ENCODE data around the gene ANK2. TPM values are rescaled to one million over a fixed set of nuclear protein-coding genes. Genes with fewer than 3 reads are reported as not detected.

Gene ANK2
- polyA plus RNA-seq, 1 experiment = 1.3 TPM

DNA sequence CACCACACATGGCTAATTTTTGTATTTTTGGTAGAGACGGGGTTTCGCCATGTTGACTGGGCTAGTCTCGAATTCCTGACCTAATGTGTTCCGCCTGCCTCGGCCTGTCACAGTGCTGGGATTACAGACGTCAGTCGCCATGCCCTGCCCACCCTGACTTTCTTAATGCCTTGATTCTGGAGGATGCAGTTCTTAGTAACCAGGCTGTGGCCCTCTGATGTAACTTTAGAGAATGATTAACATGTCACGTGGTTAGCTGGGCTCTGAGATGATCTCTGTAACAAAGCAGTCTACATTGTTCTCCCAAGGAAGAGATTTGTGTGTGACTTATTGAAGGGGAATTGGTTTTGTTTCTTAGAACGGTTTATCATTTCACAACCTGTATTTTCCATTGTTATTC lies 30.6 kb downstream of the ANK2 start:
- POLR2A ChIA-PET = no interaction called here

GRCh38 chr4:113080624-113081023 lies 31.2 kb downstream of the ANK2 start:
- no peak for DNase-seq (ENCODE audit: low read depth, low spot score)
- POLR2A ChIA-PET = no interaction called here
- CTCF ChIA-PET = no interaction called here
- H3K4me3 ChIP-seq (ENCODE audit: low read depth, low read length) = no peak overlapping the region
- TF ChIP-seq CTCF (IDR thresholded peaks at IDR 0.05; ENCODE audit: low read depth, low read length) = no peak
- H3K27me3 ChIP-seq (ENCODE audit: control insufficient read depth, insufficient read depth, low read length) = no peaks in the 10 kb centered on the region
- no peak overlapping the region for H3K27ac ChIP-seq (ENCODE audit: low read depth, low read length)
- no peaks in the 10 kb centered on the region for H3K9me3 ChIP-seq (ENCODE audit: control insufficient read depth, insufficient read depth, low read length)

More for the DNA sequence above, 30.6 kb downstream of the ANK2 start:
- Histone ChIP-seq H3K27ac (ENCODE audit: low read depth, low read length) (no peak overlapping the region), H3K27me3 (ENCODE audit: control insufficient read depth, insufficient read depth, low read length) (no peaks in the 10 kb centered on the region), H3K4me3 (ENCODE audit: low read depth, low read length) (no peak overlapping the region), H3K9me3 (ENCODE audit: control insufficient read depth, insufficient read depth, low read length) (no peaks in the 10 kb centered on the region)
- no peak for DNase-seq (ENCODE audit: low read depth, low spot score)
- CTCF ChIA-PET = no interaction called here
- no peak for TF ChIP-seq CTCF (IDR thresholded peaks at IDR 0.05; ENCODE audit: low read depth, low read length)

DNA sequence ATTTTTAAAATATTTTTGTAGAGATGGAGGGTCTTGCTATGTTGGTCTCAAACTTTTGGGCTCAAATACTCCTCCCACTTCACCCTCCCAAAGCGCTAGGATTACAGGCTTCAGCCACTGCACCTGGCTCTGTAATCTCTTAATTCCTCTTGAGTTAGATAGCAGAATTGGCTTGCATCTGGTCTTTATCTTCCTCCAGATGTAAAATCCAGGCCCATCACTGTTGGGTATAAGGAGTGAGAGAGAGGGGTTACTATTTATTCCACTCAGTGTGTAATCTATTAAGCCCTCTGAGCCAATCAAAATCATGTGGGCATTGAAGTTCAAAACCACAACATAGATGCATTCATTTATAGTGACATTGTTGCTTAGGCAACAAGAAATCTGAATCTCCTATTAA lies 33.9 kb downstream of the ANK2 start:
- CTCF ChIA-PET = no interaction called here

GRCh38 chr4:113086172-113086695 lies 36.8 kb downstream of the ANK2 start:
- Histone ChIP-seq H3K9me3 (ENCODE audit: control insufficient read depth, insufficient read depth, low read length) (no peaks in the 10 kb centered on the region), H3K27ac (ENCODE audit: low read depth, low read length) (no peak overlapping the region), H3K4me3 (ENCODE audit: low read depth, low read length) (no peak overlapping the region), H3K27me3 (ENCODE audit: control insufficient read depth, insufficient read depth, low read length) (no peaks in the 10 kb centered on the region)
- ChIA-PET POLR2A (no interaction called here), CTCF (no interaction called here)
- no peak for DNase-seq (ENCODE audit: low read depth, low spot score)
- no peak for TF ChIP-seq CTCF (IDR thresholded peaks at IDR 0.05; ENCODE audit: low read depth, low read length)

More for the DNA sequence above, 33.9 kb downstream of the ANK2 start:
- POLR2A ChIA-PET = no interaction called here
- H3K4me3 ChIP-seq (ENCODE audit: low read depth, low read length) = no peak overlapping the region
- no peaks in the 10 kb centered on the region for H3K9me3 ChIP-seq (ENCODE audit: control insufficient read depth, insufficient read depth, low read length)
- H3K27ac ChIP-seq (ENCODE audit: low read depth, low read length) = no peak overlapping the region
- no peak for DNase-seq (ENCODE audit: low read depth, low spot score)
- H3K27me3 ChIP-seq (ENCODE audit: control insufficient read depth, insufficient read depth, low read length) = no peaks in the 10 kb centered on the region
- TF ChIP-seq CTCF (IDR thresholded peaks at IDR 0.05; ENCODE audit: low read depth, low read length) = no peak

- Histone ChIP-seq H3K9me3 (ENCODE audit: control insufficient read depth, insufficient read depth, low read length) (no peaks in the 10 kb centered on the region), H3K27me3 (ENCODE audit: control insufficient read depth, insufficient read depth, low read length) (no peaks in the 10 kb centered on the region), H3K4me3 (ENCODE audit: low read depth, low read length) (no peak overlapping the region), H3K27ac (ENCODE audit: low read depth, low read length) (no peak overlapping the region)
- DNase-seq (ENCODE audit: low read depth, low spot score) = no peak
- TF ChIP-seq CTCF (IDR thresholded peaks at IDR 0.05; ENCODE audit: low read depth, low read length) = no peak
- ChIA-PET POLR2A (no interaction called here), CTCF (interaction anchor here (1.2 kb wide), 1 partner anchor 137 kb away, joined by 3 read pairs; no protein-coding TSS in a partner anchor)
Observed at GRCh38 chr4:113088050-113088449, 38.6 kb downstream of the ANK2 start.

Measured in AG04450 (cell line).